ENCODE results near the gene ANKRD7. TPM values are rescaled to one million over a fixed set of nuclear protein-coding genes. Genes with fewer than 3 reads are reported as not detected.

The ANKRD7 gene
- total and polyA plus RNA-seq, 4 experiments from 2014 or later, result not detected

DNA sequence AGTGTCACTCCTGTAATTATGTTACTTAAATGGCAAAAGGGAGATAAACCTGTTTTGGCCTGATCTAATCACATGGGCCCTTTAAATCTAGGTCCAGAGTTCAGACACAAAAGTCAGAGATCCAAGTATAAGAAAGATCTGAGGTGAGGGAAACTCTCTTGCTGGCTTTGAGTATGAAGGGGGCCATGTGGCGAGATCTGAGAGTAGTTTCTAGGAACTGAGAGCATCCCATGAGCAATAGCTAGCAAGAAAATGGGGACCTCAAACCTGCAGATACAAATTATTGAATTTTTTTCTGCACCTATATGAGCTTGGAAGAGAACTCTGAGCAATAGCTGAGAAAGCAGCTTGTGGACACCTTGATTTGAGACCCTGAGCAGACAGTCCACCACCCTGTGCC is 27.6 kb downstream of the ANKRD7 start:
- intact Hi-C loops (cut with micrococcal nuclease), result no loop called here
- H3K36me3 Mint-ChIP-seq, result no peaks in the 10 kb centered on the region
- H3K4me3 Mint-ChIP-seq, result no peak overlapping the region
- H3K4me1 Mint-ChIP-seq, result no peaks in the 10 kb centered on the region
- Histone ChIP-seq H3K27ac (ENCODE audit: low read depth, low read length) (no peak overlapping the region), H3K4me3 (ENCODE audit: low read length in 2 of 2) (no peak overlapping the region), H3K36me3 (ENCODE audit: insufficient read depth, low read length) (no peaks in the 10 kb centered on the region), H3K27me3 (ENCODE audit: insufficient read depth, low read length) (no peaks in the 10 kb centered on the region), H3K4me1 (ENCODE audit: insufficient read depth, low read length) (no peaks in the 10 kb centered on the region), H3K9me3 (ENCODE audit: control insufficient read depth in 1 of 2, low read length in 2 of 2) (no peaks in the 10 kb centered on the region)
- CTCF ChIA-PET (ENCODE audit: partially characterized antibody), result no interaction called here
- no peak overlapping the region for H3K27ac Mint-ChIP-seq
- H3K9me3 Mint-ChIP-seq, result no peaks in the 10 kb centered on the region
- peaks cover 3% of the 10 kb centered on the region in 2 donors for H3K27me3 Mint-ChIP-seq
- DNase-seq, result no peak
- POLR2A ChIA-PET (ENCODE audit: partially characterized antibody), result no interaction called here

- DNase-seq, result no peak
- H3K9me3 Mint-ChIP-seq, result peaks cover 0 to 1% (median 0%) of the 10 kb centered on the region in 8 donors
- Histone ChIP-seq H3K4me1 (ENCODE audit: insufficient read depth, low read length) (no peaks in the 10 kb centered on the region), H3K36me3 (ENCODE audit: insufficient read depth, low read length) (no peaks in the 10 kb centered on the region), H3K9me3 (ENCODE audit: control insufficient read depth in 1 of 2, low read length in 2 of 2) (no peaks in the 10 kb centered on the region), H3K4me3 (ENCODE audit: low read length in 2 of 2) (no peak overlapping the region), H3K27ac (ENCODE audit: low read depth, low read length) (no peak overlapping the region), H3K27me3 (ENCODE audit: insufficient read depth, low read length) (no peaks in the 10 kb centered on the region)
- ChIA-PET POLR2A (ENCODE audit: partially characterized antibody) (no interaction called here), CTCF (ENCODE audit: partially characterized antibody) (no interaction called here)
- H3K27me3 Mint-ChIP-seq, result no peaks in the 10 kb centered on the region
- H3K36me3 Mint-ChIP-seq, result no peaks in the 10 kb centered on the region
- intact Hi-C loops (cut with micrococcal nuclease), result no loop called here
- H3K4me1 Mint-ChIP-seq, result no peaks in the 10 kb centered on the region
- H3K4me3 Mint-ChIP-seq, result no peak overlapping the region
- H3K27ac Mint-ChIP-seq, result no peak overlapping the region
These were observed 34.6 kb downstream of the ANKRD7 start for GRCh38 chr7:118259115-118259514.

GRCh38 chr7:118264836-118265235 is 40.3 kb downstream of the ANKRD7 start:
- H3K36me3 ChIP-seq (ENCODE audit: insufficient read depth, low read length), result no peaks in the 10 kb centered on the region
- POLR2A ChIA-PET (ENCODE audit: partially characterized antibody), result no interaction called here
- DNase-seq, result no peak
- Mint-ChIP-seq H3K9me3 (peaks cover 0 to 1% (median 0%) of the 10 kb centered on the region in 8 donors), H3K4me3 (no peak overlapping the region), H3K27ac (no peak overlapping the region), H3K27me3 (no peaks in the 10 kb centered on the region), H3K4me1 (no peaks in the 10 kb centered on the region), H3K36me3 (no peaks in the 10 kb centered on the region)
- CTCF ChIA-PET (ENCODE audit: partially characterized antibody), result no interaction called here
- H3K4me3 ChIP-seq (ENCODE audit: low read length in 2 of 2), result no peak overlapping the region
- no peak overlapping the region for H3K27ac ChIP-seq (ENCODE audit: low read depth, low read length)
- intact Hi-C loops (cut with micrococcal nuclease), result no loop called here
- no peaks in the 10 kb centered on the region for H3K9me3 ChIP-seq (ENCODE audit: control insufficient read depth in 1 of 2, low read length in 2 of 2)
- H3K4me1 ChIP-seq (ENCODE audit: insufficient read depth, low read length), result no peaks in the 10 kb centered on the region
- H3K27me3 ChIP-seq (ENCODE audit: insufficient read depth, low read length), result no peaks in the 10 kb centered on the region

- Mint-ChIP-seq H3K36me3 (no peaks in the 10 kb centered on the region), H3K4me1 (no peaks in the 10 kb centered on the region)
- CTCF ChIA-PET (ENCODE audit: partially characterized antibody), result no interaction called here
These were observed 56.0 kb downstream of the ANKRD7 start for GRCh38 chr7:118280319-118281012.

GRCh38 chr7:118281196-118281595 is 56.7 kb downstream of the ANKRD7 start:
- H3K4me3 ChIP-seq (ENCODE audit: low read length in 2 of 2), result no peak overlapping the region
- H3K27me3 Mint-ChIP-seq, result peaks cover 14 to 16% of the 10 kb centered on the region in 2 donors

More at GRCh38 chr7:118280319-118281012, 56.0 kb downstream of the ANKRD7 start:
- Mint-ChIP-seq H3K9me3 (peaks cover 0 to 10% (median 0%) of the 10 kb centered on the region in 8 donors), H3K4me3 (no peak overlapping the region), H3K27ac (no peak overlapping the region), H3K27me3 (peaks cover 16 to 17% of the 10 kb centered on the region in 2 donors)
- Histone ChIP-seq H3K9me3 (ENCODE audit: control insufficient read depth in 1 of 2, low read length in 2 of 2) (no peaks in the 10 kb centered on the region), H3K27ac (ENCODE audit: low read depth, low read length) (no peak overlapping the region), H3K4me1 (ENCODE audit: insufficient read depth, low read length) (no peaks in the 10 kb centered on the region), H3K36me3 (ENCODE audit: insufficient read depth, low read length) (no peaks in the 10 kb centered on the region), H3K27me3 (ENCODE audit: insufficient read depth, low read length) (no peaks in the 10 kb centered on the region), H3K4me3 (ENCODE audit: low read length in 2 of 2) (no peak overlapping the region)
- no peak for DNase-seq
- intact Hi-C loops (cut with micrococcal nuclease), result no loop called here
- POLR2A ChIA-PET (ENCODE audit: partially characterized antibody), result no interaction called here

DNA sequence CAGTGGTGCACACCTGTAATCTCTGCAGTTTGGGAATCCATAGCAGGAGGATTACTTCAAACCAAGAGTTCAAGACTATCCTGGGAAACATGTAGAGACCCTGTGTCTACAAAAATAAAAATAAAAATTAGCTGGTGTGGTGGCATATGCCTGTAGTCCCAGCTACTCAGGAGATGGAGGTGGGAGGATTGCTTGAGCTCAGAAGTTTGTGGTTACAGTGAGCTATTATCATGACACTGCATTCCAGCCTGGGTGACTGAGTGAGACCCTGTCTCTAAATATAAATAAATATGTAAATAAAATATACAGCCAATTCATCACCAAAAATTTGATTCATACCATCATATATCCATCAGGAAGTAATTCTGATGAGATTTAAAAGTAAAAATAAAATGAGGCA is 60.9 kb downstream of the ANKRD7 start:
- POLR2A ChIA-PET (ENCODE audit: partially characterized antibody), result no interaction called here
- peaks cover 14% of the 10 kb centered on the region for H3K4me1 ChIP-seq (ENCODE audit: insufficient read depth, low read length)
- no peak overlapping the region for H3K4me3 Mint-ChIP-seq
- peaks cover 9 to 10% of the 10 kb centered on the region in 2 donors for H3K27me3 Mint-ChIP-seq
- intact Hi-C loops (cut with micrococcal nuclease), result no loop called here
- no peak overlapping the region for H3K27ac ChIP-seq (ENCODE audit: low read depth, low read length)
- peaks cover 2 to 28% (median 11%) of the 10 kb centered on the region in 8 donors for H3K9me3 Mint-ChIP-seq
- H3K36me3 ChIP-seq (ENCODE audit: insufficient read depth, low read length), result no peaks in the 10 kb centered on the region
- no peak overlapping the region for H3K4me3 ChIP-seq (ENCODE audit: low read length in 2 of 2)
- no peaks in the 10 kb centered on the region for H3K27me3 ChIP-seq (ENCODE audit: insufficient read depth, low read length)
- H3K9me3 ChIP-seq (ENCODE audit: control insufficient read depth in 1 of 2, low read length in 2 of 2), result no peaks in the 10 kb centered on the region
- H3K4me1 Mint-ChIP-seq, result peaks cover 16 to 28% (median 21%) of the 10 kb centered on the region in 4 donors
- peaks cover 0 to 5% of the 10 kb centered on the region in 2 donors for H3K36me3 Mint-ChIP-seq
- no peak for DNase-seq
- H3K27ac Mint-ChIP-seq, result no peak overlapping the region
- CTCF ChIA-PET (ENCODE audit: partially characterized antibody), result no interaction called here

More at GRCh38 chr7:118281196-118281595, 56.7 kb downstream of the ANKRD7 start:
- H3K27ac Mint-ChIP-seq, result no peak overlapping the region
- Histone ChIP-seq H3K27ac (ENCODE audit: low read depth, low read length) (no peak overlapping the region), H3K9me3 (ENCODE audit: control insufficient read depth in 1 of 2, low read length in 2 of 2) (no peaks in the 10 kb centered on the region), H3K4me1 (ENCODE audit: insufficient read depth, low read length) (no peaks in the 10 kb centered on the region), H3K36me3 (ENCODE audit: insufficient read depth, low read length) (no peaks in the 10 kb centered on the region), H3K27me3 (ENCODE audit: insufficient read depth, low read length) (no peaks in the 10 kb centered on the region)
- no peak for DNase-seq
- no peaks in the 10 kb centered on the region for H3K36me3 Mint-ChIP-seq
- ChIA-PET POLR2A (ENCODE audit: partially characterized antibody) (no interaction called here), CTCF (ENCODE audit: partially characterized antibody) (no interaction called here)
- H3K4me1 Mint-ChIP-seq, result no peaks in the 10 kb centered on the region
- intact Hi-C loops (cut with micrococcal nuclease), result no loop called here
- peaks cover 0 to 10% (median 0%) of the 10 kb centered on the region in 8 donors for H3K9me3 Mint-ChIP-seq
- no peak overlapping the region for H3K4me3 Mint-ChIP-seq

DNA sequence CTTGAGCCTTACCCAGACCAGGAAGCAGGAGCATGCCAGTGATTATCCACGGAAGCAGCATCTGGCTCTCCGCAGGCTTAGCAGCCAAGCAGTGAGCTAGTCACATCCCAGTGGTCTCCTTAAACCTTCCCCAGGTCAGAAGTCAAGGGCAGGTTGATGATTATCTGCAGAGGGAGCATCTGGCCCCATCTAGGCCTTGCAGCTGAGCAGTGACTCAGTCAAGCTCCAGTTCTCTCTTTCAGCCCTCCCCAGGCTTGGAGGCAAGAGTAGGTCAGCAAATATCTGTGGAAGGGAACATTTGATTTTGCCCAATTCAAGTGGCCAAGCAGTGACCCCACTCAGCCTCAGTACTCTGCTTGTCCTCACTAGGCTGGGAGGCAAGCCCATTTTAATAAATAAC is 61.6 kb downstream of the ANKRD7 start:
- intact Hi-C loops (cut with micrococcal nuclease), result no loop called here

More for the DNA sequence above, 61.6 kb downstream of the ANKRD7 start:
- peaks cover 9 to 10% of the 10 kb centered on the region in 2 donors for H3K27me3 Mint-ChIP-seq
- peaks cover 2 to 29% (median 11%) of the 10 kb centered on the region in 8 donors for H3K9me3 Mint-ChIP-seq
- Histone ChIP-seq H3K9me3 (ENCODE audit: control insufficient read depth in 1 of 2, low read length in 2 of 2) (no peaks in the 10 kb centered on the region), H3K27me3 (ENCODE audit: insufficient read depth, low read length) (no peaks in the 10 kb centered on the region), H3K4me1 (ENCODE audit: insufficient read depth, low read length) (peaks cover 14% of the 10 kb centered on the region), H3K27ac (ENCODE audit: low read depth, low read length) (no peak overlapping the region), H3K36me3 (ENCODE audit: insufficient read depth, low read length) (no peaks in the 10 kb centered on the region), H3K4me3 (ENCODE audit: low read length in 2 of 2) (no peak overlapping the region)
- no peak overlapping the region for H3K4me3 Mint-ChIP-seq
- ChIA-PET POLR2A (ENCODE audit: partially characterized antibody) (no interaction called here), CTCF (ENCODE audit: partially characterized antibody) (no interaction called here)
- peaks cover 16 to 28% (median 21%) of the 10 kb centered on the region in 4 donors for H3K4me1 Mint-ChIP-seq
- H3K36me3 Mint-ChIP-seq, result peaks cover 0 to 5% of the 10 kb centered on the region in 2 donors
- no peak overlapping the region for H3K27ac Mint-ChIP-seq
- DNase-seq, result peak in 1 of 5 donors; percentile 31

Measured in CD4-positive, alpha-beta memory T cell (primary cell).